Left ventricle myocardium inferior (tissue), 1 donor: ENCODE measurements around the gene TMEM209. TPM values are rescaled to one million over a fixed set of nuclear protein-coding genes. Genes with fewer than 3 reads are reported as not detected.
"Not testable (repeated sequence)": the region's sequence is repeated elsewhere in the genome, so short reads cannot be mapped to it uniquely, and the experiment has no call there.

Experiments
- DNase-seq: peaks from one replicate; pipeline ENCODE4 v3.0.0-alpha.2; 2020
- H3K27ac ChIP-seq: fragments of 200-600 bp; replicated peaks from 2 replicates; pipeline ENCODE4 v1.8.0; 2021
- H3K27me3 ChIP-seq: fragments of 200-600 bp; 2 replicates; pipeline ENCODE4 v1.8.0; 2021; ENCODE audit warnings: low read depth
- H3K36me3 ChIP-seq: fragments of 200-600 bp; 2 replicates; pipeline ENCODE4 v1.8.0; 2021
- H3K4me1 ChIP-seq: fragments of 200-600 bp; 2 replicates; pipeline ENCODE4 v1.8.0; 2021
- H3K4me3 ChIP-seq: fragments of 200-600 bp; 2 replicates; pipeline ENCODE4 v1.8.0; 2021; ENCODE audit warnings: mild to moderate bottlenecking, moderate library complexity
- H3K9me3 ChIP-seq: fragments of 200-600 bp; replicated peaks from 2 replicates; pipeline ENCODE4 v1.8.0; 2021
- CTCF ChIP-seq: fragments of 200-600 bp; IDR thresholded peaks from 2 replicates; pipeline ENCODE4 v1.8.0; 2021; ENCODE audit warnings: antibody characterized with exemption, mild to moderate bottlenecking, borderline replicate concordance
- intact Hi-C: fragments of 100-400 bp; cut with micrococcal nuclease; formaldehyde crosslinking; loops from one replicate; pipeline ENCODE4 v1.11.0; 2022
- total RNA-seq: library from RNA; stranded (reverse); fragmentation: NEBNext Ultra II Directional; extraction: Animal tissue kit (Norgen Biotek cat#: 25700); gene quantifications from one replicate; pipeline ENCODE4 v1.2.1, GENCODE V29; 2021
- donor health status: DM: no; HTN: yes; CAD: no; lungs with severe emphysema.

Gene TMEM209
- total RNA-seq, 1 donor from 2014 or later = 9.9 TPM

- no peak for DNase-seq
- intact Hi-C loops = no loop called here
Measured at GRCh38 chr7:130228840-130229502, 23.8 kb upstream of the TMEM209 start.

GRCh38 chr7:130227883-130228575, 22.8 kb upstream of the TMEM209 start:
- Histone ChIP-seq H3K36me3 (no peaks in the 10 kb centered on the region), H3K27ac (no peak overlapping the region), H3K4me1 (peaks cover 8% of the 10 kb centered on the region), H3K27me3 (no peaks in the 10 kb centered on the region), H3K4me3 (no peak overlapping the region), H3K9me3 (peaks cover 6% of the 10 kb centered on the region)
- intact Hi-C loops = no loop called here
- no peak for TF ChIP-seq CTCF
- DNase-seq = no peak

More at GRCh38 chr7:130228840-130229502, 23.8 kb upstream of the TMEM209 start:
- Histone ChIP-seq H3K4me1 (peaks cover 8% of the 10 kb centered on the region), H3K9me3 (peaks cover 6% of the 10 kb centered on the region), H3K4me3 (no peak overlapping the region), H3K36me3 (no peaks in the 10 kb centered on the region), H3K27me3 (no peaks in the 10 kb centered on the region), H3K27ac (no peak overlapping the region)
- no peak for TF ChIP-seq CTCF

GRCh38 chr7:130226333-130226732, 21.1 kb upstream of the TMEM209 start:
- Histone ChIP-seq H3K9me3 (peaks cover 6% of the 10 kb centered on the region), H3K27me3 (no peaks in the 10 kb centered on the region), H3K4me3 (no peak overlapping the region), H3K4me1 (peaks cover 8% of the 10 kb centered on the region), H3K36me3 (no peaks in the 10 kb centered on the region), H3K27ac (no peak overlapping the region)
- DNase-seq = no peak
- intact Hi-C loops = no loop called here
- TF ChIP-seq CTCF = no peak

DNA sequence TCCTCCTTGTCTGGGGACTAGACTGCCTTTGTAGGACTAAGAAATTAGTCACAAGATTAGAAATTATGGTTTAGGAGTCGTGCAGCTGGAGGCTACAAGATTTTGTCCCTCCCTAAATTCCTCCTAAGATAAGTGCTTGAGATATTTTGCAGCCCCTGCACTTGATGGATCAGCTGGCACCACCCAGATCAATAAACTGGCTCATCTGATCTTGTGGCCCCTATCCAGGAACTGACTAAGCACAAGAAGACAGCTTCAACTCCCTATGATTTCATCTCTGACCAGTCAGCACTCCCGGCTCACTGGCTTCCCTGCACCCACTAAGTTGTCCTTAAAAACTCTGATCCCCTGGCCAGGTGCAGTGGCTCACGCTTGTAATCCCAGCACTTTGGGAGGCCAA, 19.7 kb upstream of the TMEM209 start:
- intact Hi-C loops, H3K27me3 ChIP-seq, DNase-seq, H3K9me3 ChIP-seq, H3K4me3 ChIP-seq, H3K36me3 ChIP-seq, H3K27ac ChIP-seq, H3K4me1 ChIP-seq: not testable (repeated sequence)

- no peak overlapping the region for H3K4me3 ChIP-seq
- intact Hi-C loops = no loop called here
- no peak for TF ChIP-seq CTCF
- H3K27me3 ChIP-seq = no peaks in the 10 kb centered on the region
- H3K9me3 ChIP-seq = peaks cover 6% of the 10 kb centered on the region
- H3K36me3 ChIP-seq = no peaks in the 10 kb centered on the region
- H3K4me1 ChIP-seq = peaks cover 8% of the 10 kb centered on the region
- H3K27ac ChIP-seq = no peak overlapping the region
- no peak for DNase-seq
Measured at GRCh38 chr7:130224210-130224609, 19.0 kb upstream of the TMEM209 start.

GRCh38 chr7:130223646-130224045, 18.4 kb upstream of the TMEM209 start:
- DNase-seq = no peak
- no peak overlapping the region for H3K27ac ChIP-seq
- H3K4me3 ChIP-seq = no peak overlapping the region
- peaks cover 8% of the 10 kb centered on the region for H3K4me1 ChIP-seq
- TF ChIP-seq CTCF = no peak
- no peaks in the 10 kb centered on the region for H3K36me3 ChIP-seq
- H3K27me3 ChIP-seq = no peaks in the 10 kb centered on the region
- intact Hi-C loops = no loop called here
- peaks cover 6% of the 10 kb centered on the region for H3K9me3 ChIP-seq
